Cardiac septum (tissue), 1 donor: ENCODE results near the gene HDAC3. TPM values are rescaled to one million over a fixed set of nuclear protein-coding genes. Genes with fewer than 3 reads are reported as not detected.

Experiments used
- total RNA-seq: library from RNA; stranded (reverse); fragmentation: NEBNext Ultra II Directional; extraction: Animal tissue kit (Norgen Biotek cat#: 25700); gene quantifications from one replicate; pipeline ENCODE4 v1.2.1, GENCODE V29; 2021
- donor health status: DM: no; HTN: no; CAD: no.

HDAC3 gene
- total RNA-seq, 1 donor from 2014 or later = 34.1 TPM

Other genes starting within 250 kb of the HDAC3 start
- 12.5 TPM for gene PCDHGB4, start 249.2 kb downstream of the HDAC3 start, total RNA-seq
- gene PCDHGA8, start 244.2 kb downstream of the HDAC3 start, total RNA-seq = 14.0 TPM
- gene PCDHGB5, start 238.9 kb downstream of the HDAC3 start, total RNA-seq = 13.9 TPM
- 9.6 TPM for gene PCDHGA9, start 234.1 kb downstream of the HDAC3 start, total RNA-seq
- gene PCDHGB6, start 228.8 kb downstream of the HDAC3 start, total RNA-seq = 11.9 TPM
- gene PCDHGA10, start 223.9 kb downstream of the HDAC3 start, total RNA-seq = 11.0 TPM
- 16.4 TPM for gene PCDHGB7, start 219.2 kb downstream of the HDAC3 start, total RNA-seq
- 9.6 TPM for gene PCDHGA11, start 215.8 kb downstream of the HDAC3 start, total RNA-seq
- 10.3 TPM for gene PCDHGA12, start 206.3 kb downstream of the HDAC3 start, total RNA-seq
- gene PCDHGC3, start 160.9 kb downstream of the HDAC3 start, total RNA-seq = 16.9 TPM
- gene PCDHGC4, start 151.8 kb downstream of the HDAC3 start, total RNA-seq = 5.8 TPM
- 6.1 TPM for gene PCDHGC5, start 147.8 kb downstream of the HDAC3 start, total RNA-seq
- gene DIAPH1, start 17.8 kb downstream of the HDAC3 start, total RNA-seq = 77.7 TPM
- 0.70 TPM for gene RELL2, start 148 bp upstream of the HDAC3 start, total RNA-seq
- gene FCHSD1, start 14.6 kb upstream of the HDAC3 start, total RNA-seq = 4.1 TPM
- gene ARAP3, start 45.4 kb upstream of the HDAC3 start, total RNA-seq = 22.9 TPM
- gene PCDH1, start 241.6 kb upstream of the HDAC3 start, total RNA-seq = 16.9 TPM